ENCODE results near the gene KDM4C. TPM values are rescaled to one million over a fixed set of nuclear protein-coding genes. Genes with fewer than 3 reads are reported as not detected.

The KDM4C gene
- total and polyA plus RNA-seq, 4 donors, result 18.9 to 69.5 (median 29.1) TPM

GRCh38 chr9:6842584-6842947, 84.8 kb downstream of the KDM4C start:
- WGBS (ENCODE audit: insufficient coverage), result 81% methylated on average over 3 of the region's 3 CpGs
- Histone ChIP-seq H3K4me3 (ENCODE audit: low read depth, low read length) (no peak overlapping the region), H3K4me1 (ENCODE audit: control insufficient read depth, insufficient read depth, low read length) (no peaks in the 10 kb centered on the region), H3K36me3 (ENCODE audit: control insufficient read depth, insufficient read depth, low read length) (no peaks in the 10 kb centered on the region), H3K27me3 (ENCODE audit: control insufficient read depth, insufficient read depth, low read length) (no peaks in the 10 kb centered on the region), H3K27ac (ENCODE audit: low read depth, low read length) (no peak overlapping the region), H3K9me3 (ENCODE audit: control insufficient read depth, insufficient read depth, low read length) (no peaks in the 10 kb centered on the region)
- no peak for DNase-seq (ENCODE audit: low read depth in 4 of 6, low spot score in 6 of 6)

DNA sequence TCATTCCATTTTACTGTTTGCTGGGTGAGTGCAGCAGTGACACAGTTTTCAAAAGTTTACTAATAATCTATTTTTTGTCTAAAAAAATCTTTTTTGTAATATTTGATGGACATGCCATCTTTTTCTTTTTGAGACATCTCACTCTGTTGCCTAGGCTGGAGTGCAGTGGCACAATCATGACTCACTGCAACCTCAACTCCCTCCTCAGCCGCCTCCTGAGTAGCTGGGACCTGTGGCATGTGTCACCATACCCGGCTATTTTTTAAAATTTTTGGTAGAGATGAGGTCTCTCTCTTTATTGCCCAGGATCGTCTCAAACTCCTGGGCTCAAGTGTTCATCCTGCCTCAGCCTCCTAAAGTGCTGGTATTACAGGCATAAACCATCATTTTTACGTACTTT, 86.0 kb downstream of the KDM4C start:
- DNase-seq (ENCODE audit: low read depth in 4 of 6, low spot score in 6 of 6), result no peak
- Histone ChIP-seq H3K27me3 (ENCODE audit: control insufficient read depth, insufficient read depth, low read length) (no peaks in the 10 kb centered on the region), H3K9me3 (ENCODE audit: control insufficient read depth, insufficient read depth, low read length) (no peaks in the 10 kb centered on the region), H3K27ac (ENCODE audit: low read depth, low read length) (no peak overlapping the region), H3K4me3 (ENCODE audit: low read depth, low read length) (no peak overlapping the region), H3K4me1 (ENCODE audit: control insufficient read depth, insufficient read depth, low read length) (no peaks in the 10 kb centered on the region), H3K36me3 (ENCODE audit: control insufficient read depth, insufficient read depth, low read length) (no peaks in the 10 kb centered on the region)
- no CpG with 5 or more reads among the region's 4 CpGs for WGBS (ENCODE audit: insufficient coverage)

GRCh38 chr9:6844267-6844666, 86.5 kb downstream of the KDM4C start:
- no peak for DNase-seq (ENCODE audit: low read depth in 4 of 6, low spot score in 6 of 6)
- H3K9me3 ChIP-seq (ENCODE audit: control insufficient read depth, insufficient read depth, low read length), result no peaks in the 10 kb centered on the region
- H3K4me1 ChIP-seq (ENCODE audit: control insufficient read depth, insufficient read depth, low read length), result no peaks in the 10 kb centered on the region
- H3K4me3 ChIP-seq (ENCODE audit: low read depth, low read length), result no peak overlapping the region
- no peak overlapping the region for H3K27ac ChIP-seq (ENCODE audit: low read depth, low read length)
- H3K27me3 ChIP-seq (ENCODE audit: control insufficient read depth, insufficient read depth, low read length), result no peaks in the 10 kb centered on the region
- no peaks in the 10 kb centered on the region for H3K36me3 ChIP-seq (ENCODE audit: control insufficient read depth, insufficient read depth, low read length)
- 88% methylated on average over 2 of the region's 4 CpGs for WGBS (ENCODE audit: insufficient coverage)

GRCh38 chr9:6845128-6845826, 87.5 kb downstream of the KDM4C start:
- H3K27me3 ChIP-seq (ENCODE audit: control insufficient read depth, insufficient read depth, low read length), result no peaks in the 10 kb centered on the region
- no peak for DNase-seq (ENCODE audit: low read depth in 4 of 6, low spot score in 6 of 6)
- H3K9me3 ChIP-seq (ENCODE audit: control insufficient read depth, insufficient read depth, low read length), result no peaks in the 10 kb centered on the region
- no peak overlapping the region for H3K27ac ChIP-seq (ENCODE audit: low read depth, low read length)
- H3K4me1 ChIP-seq (ENCODE audit: control insufficient read depth, insufficient read depth, low read length), result no peaks in the 10 kb centered on the region
- 81% methylated on average over 6 of the region's 8 CpGs for WGBS (ENCODE audit: insufficient coverage)
- no peaks in the 10 kb centered on the region for H3K36me3 ChIP-seq (ENCODE audit: control insufficient read depth, insufficient read depth, low read length)
- no peak overlapping the region for H3K4me3 ChIP-seq (ENCODE audit: low read depth, low read length)

GRCh38 chr9:6845880-6846279, 88.1 kb downstream of the KDM4C start:
- no peaks in the 10 kb centered on the region for H3K4me1 ChIP-seq (ENCODE audit: control insufficient read depth, insufficient read depth, low read length)
- DNase-seq (ENCODE audit: low read depth in 4 of 6, low spot score in 6 of 6), result peak in 2 of 6 donors; percentile 11 to 61
- H3K36me3 ChIP-seq (ENCODE audit: control insufficient read depth, insufficient read depth, low read length), result no peaks in the 10 kb centered on the region
- no peak overlapping the region for H3K4me3 ChIP-seq (ENCODE audit: low read depth, low read length)
- H3K27ac ChIP-seq (ENCODE audit: low read depth, low read length), result no peak overlapping the region
- 0% methylated on average over 1 of the region's 2 CpGs for WGBS (ENCODE audit: insufficient coverage)
- H3K9me3 ChIP-seq (ENCODE audit: control insufficient read depth, insufficient read depth, low read length), result no peaks in the 10 kb centered on the region
- H3K27me3 ChIP-seq (ENCODE audit: control insufficient read depth, insufficient read depth, low read length), result no peaks in the 10 kb centered on the region

DNA sequence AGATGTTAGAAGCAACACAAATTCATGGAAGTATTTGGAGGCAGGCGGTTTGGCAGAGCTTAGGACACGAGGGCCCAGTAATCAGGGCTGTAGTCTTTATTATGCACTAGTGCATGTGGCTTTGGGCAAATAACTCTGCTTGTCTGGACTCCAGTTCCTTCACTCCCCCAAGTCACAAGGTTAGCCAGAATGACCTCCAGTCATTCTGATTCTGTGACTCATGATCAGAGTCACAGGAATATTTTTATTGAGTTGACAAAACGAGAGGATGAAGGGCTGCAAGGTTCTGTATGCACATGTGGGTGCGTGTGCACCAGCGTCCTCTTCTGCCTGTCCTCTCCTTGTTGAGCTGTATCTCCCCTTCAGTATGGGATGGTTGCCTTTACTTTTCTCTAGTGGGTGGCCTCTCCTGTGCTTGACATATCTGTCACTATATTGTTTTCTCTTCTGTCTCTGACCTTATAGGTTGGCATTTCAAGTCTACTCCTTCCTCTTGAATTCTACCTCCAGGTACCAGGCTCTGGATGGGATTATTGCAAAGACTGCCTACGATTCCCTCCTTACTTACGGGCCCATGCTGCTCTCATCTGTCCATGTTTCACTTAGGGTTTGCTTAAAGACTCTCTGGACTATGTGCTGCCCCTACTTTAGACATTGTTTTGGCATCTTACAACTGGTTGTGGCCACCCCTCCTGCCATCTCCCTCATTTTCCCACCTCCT, 94.6 kb downstream of the KDM4C start:
- Histone ChIP-seq H3K27ac (ENCODE audit: low read depth, low read length) (no peak overlapping the region), H3K27me3 (ENCODE audit: control insufficient read depth, insufficient read depth, low read length) (no peaks in the 10 kb centered on the region), H3K9me3 (ENCODE audit: control insufficient read depth, insufficient read depth, low read length) (no peaks in the 10 kb centered on the region), H3K36me3 (ENCODE audit: control insufficient read depth, insufficient read depth, low read length) (peaks cover 2% of the 10 kb centered on the region), H3K4me1 (ENCODE audit: control insufficient read depth, insufficient read depth, low read length) (no peaks in the 10 kb centered on the region), H3K4me3 (ENCODE audit: low read depth, low read length) (no peak overlapping the region)
- DNase-seq (ENCODE audit: low read depth in 4 of 6, low spot score in 6 of 6), result no peak
- WGBS (ENCODE audit: insufficient coverage), result 93% methylated on average over 7 of the region's 7 CpGs

- Histone ChIP-seq H3K4me1 (ENCODE audit: control insufficient read depth, insufficient read depth, low read length) (no peaks in the 10 kb centered on the region), H3K27ac (ENCODE audit: low read depth, low read length) (no peak overlapping the region), H3K9me3 (ENCODE audit: control insufficient read depth, insufficient read depth, low read length) (no peaks in the 10 kb centered on the region), H3K4me3 (ENCODE audit: low read depth, low read length) (no peak overlapping the region), H3K36me3 (ENCODE audit: control insufficient read depth, insufficient read depth, low read length) (peaks cover 2% of the 10 kb centered on the region), H3K27me3 (ENCODE audit: control insufficient read depth, insufficient read depth, low read length) (no peaks in the 10 kb centered on the region)
- WGBS (ENCODE audit: insufficient coverage), result 83% methylated on average over 1 of the region's 3 CpGs
- DNase-seq (ENCODE audit: low read depth in 4 of 6, low spot score in 6 of 6), result no peak
Measured at GRCh38 chr9:6855860-6856259, 98.1 kb downstream of the KDM4C start.

DNA sequence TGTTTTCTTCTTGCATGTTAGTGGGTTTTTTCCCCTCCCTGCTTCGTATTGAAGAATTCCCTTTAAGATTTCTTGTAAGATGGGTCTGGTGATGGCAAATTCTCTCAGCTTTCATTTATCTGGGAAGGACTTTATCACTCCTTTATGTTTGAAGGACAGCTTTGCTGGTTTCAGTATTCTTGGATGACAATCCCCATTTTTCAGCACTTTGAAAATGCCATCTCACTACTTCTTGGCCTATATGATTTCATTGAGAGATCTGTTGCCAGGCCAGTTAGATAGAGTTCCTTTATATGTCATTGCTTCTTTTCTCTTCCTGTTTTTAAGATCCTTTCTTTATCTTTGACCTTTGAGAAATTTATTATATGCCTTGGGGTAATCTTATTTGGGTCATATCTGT, 106.3 kb downstream of the KDM4C start:
- DNase-seq (ENCODE audit: low read depth in 4 of 6, low spot score in 6 of 6), result no peak
- Histone ChIP-seq H3K36me3 (ENCODE audit: control insufficient read depth, insufficient read depth, low read length) (no peaks in the 10 kb centered on the region), H3K4me3 (ENCODE audit: low read depth, low read length) (no peak overlapping the region), H3K4me1 (ENCODE audit: control insufficient read depth, insufficient read depth, low read length) (no peaks in the 10 kb centered on the region), H3K27me3 (ENCODE audit: control insufficient read depth, insufficient read depth, low read length) (no peaks in the 10 kb centered on the region), H3K9me3 (ENCODE audit: control insufficient read depth, insufficient read depth, low read length) (peaks cover 8% of the 10 kb centered on the region), H3K27ac (ENCODE audit: low read depth, low read length) (no peak overlapping the region)
- no CpG with 5 or more reads among the region's 1 CpG for WGBS (ENCODE audit: insufficient coverage)

DNA sequence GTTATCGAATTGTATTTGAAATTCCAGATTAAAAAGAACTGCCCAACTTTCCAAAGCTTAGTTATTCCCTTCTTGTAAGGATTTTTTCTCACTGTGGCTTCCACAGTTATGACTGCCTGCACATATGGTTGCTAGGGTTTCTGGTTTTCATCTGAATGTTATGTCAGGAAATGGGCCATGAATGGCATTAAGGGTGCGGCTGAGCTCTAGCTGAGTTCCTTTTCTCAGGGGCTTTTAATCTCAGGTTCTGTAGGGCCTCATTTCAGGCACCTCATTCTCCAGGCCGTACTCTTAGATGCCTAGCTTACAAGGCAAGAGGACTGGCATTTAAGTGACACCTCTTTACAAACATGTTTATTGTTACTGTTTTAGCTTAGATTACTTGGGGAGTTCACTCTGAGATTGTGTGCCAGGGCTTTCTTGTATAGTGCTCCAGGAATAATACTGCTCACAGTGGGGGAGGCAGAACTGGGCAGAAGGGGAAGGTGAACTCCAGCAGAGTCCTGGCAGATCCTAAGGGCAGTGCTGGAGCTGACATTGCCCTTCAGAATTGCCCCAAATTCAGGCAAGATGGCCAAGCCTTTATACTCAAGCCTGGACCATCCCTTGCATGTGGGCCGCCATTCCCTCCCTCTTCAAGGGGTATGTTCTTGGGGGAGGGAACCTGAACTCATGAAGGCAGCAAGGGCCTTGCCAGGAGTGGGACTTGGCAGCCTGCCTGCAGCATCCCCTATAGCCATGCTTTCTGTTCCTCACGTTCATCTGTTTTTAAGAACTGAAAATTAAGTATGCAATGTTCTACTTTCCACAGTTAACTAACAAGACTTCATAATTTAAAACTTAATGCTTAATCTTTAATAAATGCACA, 111.5 kb downstream of the KDM4C start:
- Histone ChIP-seq H3K27ac (ENCODE audit: low read depth, low read length) (peak overlapping the region; percentile 22), H3K27me3 (ENCODE audit: control insufficient read depth, insufficient read depth, low read length) (no peaks in the 10 kb centered on the region), H3K4me3 (ENCODE audit: low read depth, low read length) (no peak overlapping the region), H3K4me1 (ENCODE audit: control insufficient read depth, insufficient read depth, low read length) (no peaks in the 10 kb centered on the region), H3K9me3 (ENCODE audit: control insufficient read depth, insufficient read depth, low read length) (peaks cover 6% of the 10 kb centered on the region), H3K36me3 (ENCODE audit: control insufficient read depth, insufficient read depth, low read length) (no peaks in the 10 kb centered on the region)
- DNase-seq (ENCODE audit: low read depth in 4 of 6, low spot score in 6 of 6), result peak in 2 of 6 donors; percentile 9 to 71
- 38% methylated on average over 2 of the region's 5 CpGs for WGBS (ENCODE audit: insufficient coverage)
